Skeletal muscle cell (primary cell): ENCODE results near the gene ANKHD1.

Experiments used
- DNase-seq: peaks from one replicate; pipeline ENCODE4 v3.0.0-alpha.2; 2010; ENCODE audit warnings: low read depth
- H3K4me3 ChIP-seq: 2 replicates; pipeline ENCODE4 v1.5.1; 2011; ENCODE audit warnings: low read depth, mild to moderate bottlenecking, control low read depth, low read length, moderate library complexity

ANKHD1 gene

DNA sequence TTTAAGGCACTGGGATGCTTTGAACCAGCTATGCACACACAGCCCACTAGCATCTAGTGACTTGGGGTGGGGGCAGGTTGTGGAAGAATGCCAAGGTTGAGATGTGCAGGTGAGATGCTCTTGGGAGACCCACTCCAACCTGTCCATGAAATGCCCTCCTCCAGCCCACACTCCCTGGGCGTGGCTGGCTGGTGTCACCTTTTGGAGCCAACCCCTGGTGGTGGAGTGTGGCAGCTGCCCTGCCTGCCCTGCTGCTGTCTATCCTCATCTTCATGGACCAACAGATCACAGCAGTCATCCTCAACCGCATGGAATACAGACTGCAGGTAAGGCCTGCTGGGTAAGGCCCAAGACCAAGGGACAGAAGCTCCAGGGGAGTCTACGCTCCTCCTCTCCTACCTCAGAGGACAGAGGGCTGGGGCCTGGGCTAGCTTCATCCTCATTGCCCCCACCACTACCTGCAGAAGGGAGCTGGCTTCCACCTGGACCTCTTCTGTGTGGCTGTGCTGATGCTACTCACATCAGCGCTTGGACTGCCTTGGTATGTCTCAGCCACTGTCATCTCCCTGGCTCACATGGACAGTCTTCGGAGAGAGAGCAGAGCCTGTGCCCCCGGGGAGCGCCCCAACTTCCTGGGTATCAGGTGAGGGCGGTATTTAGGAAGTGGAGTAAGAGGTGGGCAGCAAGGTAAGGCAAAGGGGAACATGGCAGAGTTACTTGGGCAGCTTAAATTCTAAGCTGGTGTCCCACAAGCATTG lies 34.2 kb upstream of the ANKHD1 start:
- no peak for DNase-seq
- H3K4me3 ChIP-seq = no peak overlapping the region

GRCh38 chr5:140371356-140372151 lies 30.1 kb upstream of the ANKHD1 start:
- H3K4me3 ChIP-seq = no peak overlapping the region
- no peak for DNase-seq

GRCh38 chr5:140372971-140373487 lies 28.6 kb upstream of the ANKHD1 start:
- no peak for DNase-seq
- no peak overlapping the region for H3K4me3 ChIP-seq

GRCh38 chr5:140381351-140381750 lies 20.3 kb upstream of the ANKHD1 start:
- no peak overlapping the region for H3K4me3 ChIP-seq
- DNase-seq = no peak

DNA sequence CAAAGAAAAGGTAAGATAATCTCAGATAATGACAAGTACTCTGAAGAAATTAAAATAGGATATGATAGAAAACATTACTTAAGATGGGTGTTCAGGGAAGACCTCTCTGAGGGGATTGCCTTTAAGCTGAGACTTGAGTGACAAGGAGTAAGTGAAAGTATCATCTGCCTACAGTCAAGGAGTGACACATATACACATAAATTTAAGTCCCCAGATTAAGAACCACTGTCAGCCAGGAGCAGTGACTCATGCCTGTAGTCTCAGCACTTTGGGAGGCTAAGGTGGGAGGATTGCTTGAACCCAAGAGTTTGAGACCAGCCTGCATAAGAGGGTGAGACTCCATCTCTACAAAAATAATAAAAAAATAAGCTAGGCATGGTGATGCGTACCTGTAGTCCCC lies 19.7 kb upstream of the ANKHD1 start:
- DNase-seq = no peak
- H3K4me3 ChIP-seq = no peak overlapping the region

DNA sequence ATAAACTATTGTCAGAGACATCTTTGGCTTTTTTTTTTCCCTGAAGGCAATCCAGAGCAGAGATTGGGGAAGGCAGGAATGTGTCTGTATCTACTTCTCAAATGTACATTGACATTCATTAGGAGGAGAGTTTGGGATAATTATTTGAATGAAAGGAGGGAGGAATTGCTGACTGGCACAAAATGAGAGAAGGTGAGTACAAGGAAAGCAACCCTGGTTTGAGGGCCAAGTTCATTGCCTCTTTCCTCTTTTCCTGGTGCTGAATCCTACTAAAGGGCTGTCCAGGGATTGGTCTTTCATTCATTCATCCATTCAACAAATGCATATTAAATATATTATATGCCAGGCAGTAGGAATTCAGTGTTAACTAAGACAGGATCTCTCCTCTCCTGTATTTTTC lies 18.8 kb upstream of the ANKHD1 start:
- no peak for DNase-seq
- H3K4me3 ChIP-seq = no peak overlapping the region

DNA sequence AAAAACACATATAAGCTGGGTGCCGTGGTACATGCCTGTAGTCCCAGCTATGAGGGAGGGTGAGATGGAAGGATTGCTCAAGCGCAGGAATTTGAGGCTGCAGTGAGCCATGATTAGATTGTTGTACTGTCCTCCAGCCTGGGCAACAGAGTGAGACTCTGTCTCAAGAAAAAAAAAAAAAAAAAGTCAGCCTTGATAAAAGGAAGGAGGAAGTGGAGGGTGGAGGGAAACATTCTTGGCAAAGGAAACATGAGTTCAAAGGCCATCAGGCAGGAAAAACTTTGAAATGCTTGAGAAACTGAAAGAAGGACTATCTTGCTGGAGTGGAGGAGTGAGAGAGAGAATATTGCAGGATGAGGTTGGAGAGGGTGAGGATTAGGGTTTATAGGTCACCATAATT lies 18.3 kb upstream of the ANKHD1 start:
- H3K4me3 ChIP-seq = no peak overlapping the region
- DNase-seq = no peak

DNA sequence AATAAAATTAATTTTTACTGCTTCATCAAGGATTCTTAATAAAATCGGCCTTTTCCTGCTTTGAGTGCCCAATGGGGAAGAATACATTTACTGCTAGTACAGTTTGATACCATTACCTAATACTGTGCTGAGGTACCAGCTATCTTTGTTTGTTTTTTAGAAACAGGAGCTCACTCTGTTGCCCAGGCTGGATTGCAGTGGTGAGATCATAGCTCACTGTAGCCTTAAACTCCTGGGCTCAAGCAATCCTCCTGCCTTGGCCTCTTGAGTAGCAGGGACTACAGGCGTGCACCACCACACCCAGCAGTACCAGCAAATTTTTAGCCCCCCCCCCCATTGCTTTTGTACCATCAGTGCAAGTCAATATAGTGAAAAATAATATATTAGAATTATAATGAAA lies 13.6 kb upstream of the ANKHD1 start:
- no peak overlapping the region for H3K4me3 ChIP-seq
- DNase-seq = no peak

GRCh38 chr5:140391312-140391711 lies 10.3 kb upstream of the ANKHD1 start:
- H3K4me3 ChIP-seq = no peak overlapping the region
- no peak for DNase-seq

DNA sequence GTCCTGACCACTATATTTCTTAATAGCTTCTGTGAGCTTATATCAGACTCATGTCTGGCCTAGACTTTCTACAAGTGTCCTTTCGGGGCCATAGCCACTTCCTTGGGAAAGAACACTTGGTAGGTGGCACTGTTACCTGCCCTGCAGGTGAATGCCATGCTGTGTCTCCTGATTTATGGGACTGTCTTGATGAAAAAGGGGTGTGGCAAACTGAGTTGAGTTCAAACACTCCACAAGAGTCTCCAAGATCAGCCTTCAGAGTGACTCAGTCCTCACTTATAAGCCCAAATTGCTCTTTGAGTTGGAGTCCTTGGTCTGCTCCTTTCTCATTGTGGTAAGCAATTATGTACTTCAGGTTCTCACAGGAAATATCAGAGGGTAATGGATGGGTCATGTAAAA lies 9.9 kb upstream of the ANKHD1 start:
- DNase-seq = no peak
- no peak overlapping the region for H3K4me3 ChIP-seq

- no peak for DNase-seq
- H3K4me3 ChIP-seq = no peak overlapping the region
These were observed 7.9 kb upstream of the ANKHD1 start for GRCh38 chr5:140393738-140394137.

- DNase-seq = no peak
- no peak overlapping the region for H3K4me3 ChIP-seq
These were observed 3.2 kb upstream of the ANKHD1 start for GRCh38 chr5:140398379-140398811.

DNA sequence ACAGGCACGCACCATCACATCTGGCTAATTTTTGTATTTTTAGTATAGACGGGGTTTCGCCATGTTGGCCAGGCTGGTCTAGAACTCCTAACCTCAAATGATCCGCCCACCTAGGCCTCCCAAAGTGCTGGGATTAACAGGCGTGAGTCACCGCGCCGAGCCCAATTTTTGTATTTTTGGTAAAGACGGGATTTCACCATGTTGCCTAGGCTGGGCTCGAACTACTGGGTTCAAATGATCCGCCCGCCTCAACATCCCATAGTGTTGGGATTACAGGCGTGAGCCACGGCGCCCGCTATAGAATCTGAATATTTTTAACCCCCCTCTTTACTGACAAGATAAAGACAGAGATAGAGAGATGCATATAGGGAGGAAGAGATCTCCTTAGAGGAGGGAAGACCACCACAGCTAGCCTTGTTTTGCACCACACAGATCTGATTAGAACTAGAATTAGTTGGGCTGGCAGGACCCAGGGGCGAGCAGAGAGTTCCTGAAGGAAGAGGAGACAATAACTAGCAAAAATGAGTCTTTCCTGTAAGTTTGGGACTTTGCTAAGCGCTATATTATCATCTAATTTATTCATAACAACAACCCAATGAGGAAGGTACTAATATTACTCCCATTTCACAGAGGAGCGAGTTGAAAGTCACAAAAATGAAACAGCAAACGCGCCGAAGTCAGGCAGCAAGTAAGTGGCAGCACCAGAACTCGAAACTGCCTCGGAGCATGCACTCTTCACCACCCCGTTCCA lies 1.5 kb upstream of the ANKHD1 start:
- no peak for DNase-seq
- H3K4me3 ChIP-seq = peak overlapping the region; percentile 75

DNA sequence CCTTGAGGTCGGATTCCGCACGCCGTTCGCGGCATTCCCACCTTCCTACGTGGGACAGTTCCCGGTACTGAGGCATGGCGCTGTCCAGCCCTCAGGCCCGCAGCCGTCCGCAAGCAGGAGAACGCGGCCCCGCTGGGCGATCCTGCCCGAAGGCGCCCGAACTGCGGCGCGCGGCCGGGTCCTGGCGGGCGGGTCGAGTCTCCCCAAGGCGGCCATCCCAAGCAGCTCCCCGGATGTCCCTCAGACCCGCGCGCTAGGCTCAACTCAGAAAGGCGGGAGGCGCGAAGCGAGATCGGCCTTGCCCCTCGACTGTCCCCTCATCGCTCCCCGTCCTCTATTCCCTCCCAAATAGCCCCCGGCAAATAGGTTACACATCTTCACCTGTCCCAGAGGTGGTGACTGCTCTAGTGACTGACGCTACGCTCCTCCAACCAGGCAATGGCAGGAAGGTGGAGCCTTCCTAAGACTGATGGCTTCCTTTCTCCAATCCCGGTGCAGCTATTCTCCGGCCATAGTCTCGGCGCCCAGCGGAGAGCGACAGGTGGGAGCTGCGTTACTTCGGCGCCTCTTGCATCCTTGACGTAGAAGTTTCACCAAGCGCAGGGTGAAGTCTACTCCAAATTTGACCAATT lies 787 bp upstream of the ANKHD1 start:
- peak; percentile 93 for DNase-seq
- H3K4me3 ChIP-seq = peak overlapping the region; percentile 75

- DNase-seq = no peak
- H3K4me3 ChIP-seq = peak overlapping the region; percentile 99
These were observed 833 bp downstream of the ANKHD1 start for GRCh38 chr5:140402258-140403074.

GRCh38 chr5:140403613-140404012 lies 2.0 kb downstream of the ANKHD1 start:
- H3K4me3 ChIP-seq = peak overlapping the region; percentile 99
- DNase-seq = no peak

DNA sequence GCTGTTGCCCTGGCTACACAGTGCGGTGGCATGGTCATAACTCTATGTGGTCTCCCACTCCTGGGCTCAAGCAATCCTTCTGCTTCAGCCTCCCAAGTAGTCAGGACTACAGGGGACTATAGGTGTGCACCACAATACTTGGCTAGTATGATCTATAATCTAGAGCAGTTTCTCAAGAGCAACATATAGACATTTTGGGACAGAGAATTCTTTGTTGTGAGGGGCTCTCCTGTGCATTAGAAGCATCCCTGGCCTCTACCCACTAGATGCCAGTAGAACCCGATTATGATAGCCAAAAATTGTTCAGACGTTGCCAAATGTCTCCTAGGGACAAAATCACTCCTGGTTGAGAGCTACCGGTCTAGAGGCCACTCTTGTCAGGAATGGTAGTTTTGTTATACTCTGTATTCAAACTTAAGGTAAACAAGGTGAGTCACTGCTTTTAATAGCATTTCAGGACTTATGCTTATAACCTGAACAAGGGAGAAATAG lies 7.2 kb downstream of the ANKHD1 start:
- DNase-seq = no peak
- no peak overlapping the region for H3K4me3 ChIP-seq

DNA sequence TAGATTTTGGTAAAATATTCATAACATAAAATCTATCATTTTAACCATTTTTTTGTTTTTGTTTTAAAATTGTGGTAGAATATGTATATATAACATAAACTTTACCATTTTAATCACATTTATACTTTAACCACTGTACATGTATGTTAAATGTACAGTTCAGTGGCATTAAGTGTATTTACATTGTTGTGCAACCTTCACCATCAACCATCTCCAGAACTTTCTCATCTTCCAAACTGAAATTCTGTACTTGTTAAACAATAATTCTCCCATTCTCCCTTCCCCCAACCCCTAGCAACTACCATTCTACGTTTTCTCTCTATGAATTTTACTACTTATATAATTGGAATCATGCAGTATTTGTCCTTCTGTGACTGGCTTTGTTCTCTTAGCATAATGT lies 11.6 kb downstream of the ANKHD1 start:
- no peak for DNase-seq
- no peak overlapping the region for H3K4me3 ChIP-seq

DNA sequence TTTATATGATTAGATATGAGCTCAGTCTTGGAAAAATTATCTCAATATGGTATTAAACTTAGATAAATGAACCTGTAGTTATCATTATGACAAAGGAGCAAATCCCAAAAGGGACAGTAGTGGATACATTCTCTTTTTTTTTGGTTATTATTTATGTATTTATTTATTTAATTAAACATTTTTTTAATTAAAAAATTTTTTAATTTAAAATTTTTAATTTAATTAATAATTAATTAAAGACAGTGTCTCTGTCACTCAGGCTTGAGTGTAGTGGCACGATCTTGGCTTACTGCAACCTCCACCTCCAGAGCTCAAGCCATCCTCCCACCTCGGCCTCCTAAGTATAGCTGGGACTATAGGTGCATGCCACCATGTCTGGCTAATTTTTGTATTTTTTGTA lies 15.6 kb downstream of the ANKHD1 start:
- no peak for DNase-seq
- H3K4me3 ChIP-seq = no peak overlapping the region
